GM19468 (cell line): ENCODE results near the gene ACAN.
"Not testable (repeated sequence)": the region's sequence is repeated elsewhere in the genome, so short reads cannot be mapped to it uniquely, and the experiment has no call there.

Experiments
- ATAC-seq: cut with Tn5 transposase; IDR thresholded peaks from one replicate; pipeline ENCODE4 v1.9.1; 2021; ENCODE audit warnings: mild to moderate bottlenecking, moderate library complexity, moderate number of reproducible peaks; ENCODE audit not compliant: unreplicated experiment; ENCODE audit errors: extremely low read depth

ACAN gene

DNA sequence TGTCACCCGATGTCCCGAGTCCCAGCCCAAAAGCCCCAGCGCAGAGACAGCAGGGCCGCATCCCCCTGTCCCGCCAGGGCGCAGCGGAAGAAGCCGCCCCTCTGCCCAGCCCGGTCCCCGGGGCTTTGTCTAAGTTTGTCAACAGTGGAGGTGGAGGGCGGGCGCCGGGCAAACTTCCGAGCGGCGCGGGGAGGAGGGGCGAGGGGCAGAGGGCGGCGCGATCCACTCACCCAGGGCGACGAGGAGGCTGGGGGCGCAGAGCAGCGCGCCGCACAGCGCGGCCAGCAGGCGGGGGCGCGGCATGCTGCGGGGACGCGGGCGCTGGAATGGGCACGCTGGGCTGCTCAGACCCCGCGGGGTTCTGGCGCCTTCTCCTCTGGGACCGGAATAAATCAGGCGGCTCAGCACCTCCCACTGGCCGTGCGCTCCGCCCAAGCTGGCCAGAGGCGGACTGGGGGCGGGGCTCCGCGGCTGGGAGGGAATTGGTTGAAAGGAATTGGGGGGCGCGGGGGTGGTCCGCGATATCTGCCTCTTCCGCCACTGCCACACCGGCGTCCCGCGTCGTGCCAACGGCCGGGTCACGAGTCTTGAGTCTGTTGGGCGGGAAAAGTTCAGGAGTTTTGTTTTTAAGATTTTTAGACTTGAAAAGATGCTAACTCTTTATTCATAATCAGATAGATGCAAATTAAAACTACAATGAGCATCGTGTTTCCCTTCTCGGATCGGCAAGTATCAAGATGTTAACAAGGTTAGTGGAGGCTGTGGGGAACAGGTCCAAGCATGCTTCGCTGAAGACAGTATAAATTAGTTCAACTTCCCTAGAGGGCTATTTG lies 110.0 kb downstream of the ACAN start, which contains the start of gene MFGE8:
Gene MFGE8 (minus strand): TSS at position 363 of the 833 bp plus-strand sequence. CDS start 60 bp downstream, at position 303.
- peak; percentile 39 for ATAC-seq

DNA sequence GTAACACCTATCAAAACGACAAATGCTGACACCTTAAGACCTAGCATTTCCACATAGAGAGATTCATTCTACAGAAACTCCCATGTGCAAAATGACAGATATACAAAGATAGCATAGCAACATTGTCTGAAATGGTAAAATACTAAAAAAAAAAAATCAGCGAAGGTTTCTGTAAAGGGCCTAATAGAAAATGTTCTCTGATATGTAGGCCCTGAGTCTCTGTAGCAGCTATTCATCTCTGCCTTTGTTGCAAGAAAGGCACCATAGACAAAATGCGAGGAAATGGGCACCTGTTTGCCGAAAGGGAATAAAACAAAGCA lies 110.6 kb downstream of the ACAN start:
- ATAC-seq: no peak

DNA sequence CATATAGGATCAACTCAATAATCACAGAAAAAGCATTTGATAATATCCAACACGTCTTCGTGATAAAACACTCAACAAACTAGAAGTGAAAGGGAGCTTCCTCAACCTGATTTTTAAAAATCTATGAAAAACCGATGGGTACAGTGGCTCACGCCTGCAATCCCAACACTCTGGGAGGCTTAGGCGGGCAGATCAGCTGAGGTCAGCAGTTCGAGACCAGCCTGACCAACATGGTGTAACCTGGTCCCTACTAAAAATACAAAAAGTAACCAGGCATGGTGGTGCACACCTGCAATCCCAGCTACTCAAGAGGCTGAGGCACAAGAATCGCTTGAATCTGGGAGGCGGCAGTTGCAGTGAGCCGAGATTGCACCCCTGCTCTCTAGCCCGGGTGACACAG lies 112.1 kb downstream of the ACAN start:
- ATAC-seq: no peak

GRCh38 chr15:88917760-88918159 lies 114.5 kb downstream of the ACAN start:
- ATAC-seq: no peak

GRCh38 chr15:88918738-88919137 lies 115.5 kb downstream of the ACAN start:
- peak; percentile 47 for ATAC-seq

- no peak for ATAC-seq
Observed at GRCh38 chr15:88920186-88920891, 117.1 kb downstream of the ACAN start.

- ATAC-seq: not testable (repeated sequence)
Observed at GRCh38 chr15:88920892-88921435, 117.7 kb downstream of the ACAN start.
